HepG2 (cell line): ENCODE data around the gene EDEM3. TPM values are rescaled to one million over a fixed set of nuclear protein-coding genes. Genes with fewer than 3 reads are reported as not detected.

Source experiments
- ATAC-seq: fragments of 200-7000 bp; cut with Tn5 transposase; 3 replicates; pipeline ENCODE4 v1.9.1; 2020; ENCODE audit warnings: mild to moderate bottlenecking, moderate library complexity
- BruUV-seq: library from RNA; stranded (reverse); fragments of 400-500 nt; replicated peaks from 2 replicates; lab custom pipeline; 2021; lab: Mats Ljungman, UMichigan
- CTCF ChIA-PET: fragments of 300-600 bp; formaldehyde crosslinking; extraction: SDS; loops from one replicate; lab custom pipeline; 2021; ENCODE audit warnings: low total read pairs, inconsistent platforms, low intra/inter-chr PET ratio; lab: Yijun Ruan, JAX
- POLR2A ChIA-PET: fragments of 350-600 bp; sonication (Branson Sonifier 250); formaldehyde crosslinking; loops from one replicate; lab custom pipeline; 2020; ENCODE audit warnings: antibody characterized with exemption, inconsistent platforms; lab: Yijun Ruan, JAX
- DNase-seq: peaks from one replicate; pipeline ENCODE4 v3.0.0-alpha.2; 2015; ENCODE audit warnings: low spot score
- FAIRE-seq: peaks from 3 replicates; lab custom pipeline; 2011; peaks lifted over from hg19 to GRCh38; lab: Jason Lieb, UNC
- H2AFZ ChIP-seq: one replicate; pipeline ENCODE4 v1.6.1; 2011; ENCODE audit warnings: low read length, inconsistent platforms
- H3K27ac ChIP-seq: fragments of 300-600 bp; 3 replicates; pipeline ENCODE4 v1.8.0; 2011; ENCODE audit warnings: mixed run types, mild to moderate bottlenecking, mixed read lengths, low read length, inconsistent platforms; ENCODE audit not compliant: insufficient read depth; ENCODE audit errors: extremely low read length
- H3K27me3 ChIP-seq, 2 experiments: fragments of 200-600 bp in 1 of 2; 2 replicates in 1 of 2; 3 replicates in 1 of 2; pipeline versions ENCODE4 v1.6.0 to v1.8.0; 2011; ENCODE audit warnings: low read length in 2 of 2, mild to moderate bottlenecking in 2 of 2, moderate library complexity in 2 of 2, inconsistent platforms in 1 of 2; ENCODE audit not compliant: insufficient read depth in 2 of 2, control insufficient read depth in 1 of 2
- H3K36me3 ChIP-seq, 2 experiments: fragments of 200-600 bp in 1 of 2; replicated peaks in 1 of 2; 2 replicates in 1 of 2; 3 replicates in 1 of 2; pipeline versions ENCODE4 v1.5.1 to v1.8.0; 2011; ENCODE audit warnings: low read length in 2 of 2, inconsistent platforms in 1 of 2; ENCODE audit not compliant: insufficient read depth in 2 of 2, control insufficient read depth in 1 of 2
- H3K4me1 ChIP-seq: 2 replicates; pipeline ENCODE4 v1.5.1; 2012; ENCODE audit warnings: low read length, inconsistent platforms; ENCODE audit not compliant: insufficient read depth
- H3K4me2 ChIP-seq: 2 replicates; pipeline ENCODE4 v1.6.0; 2011; ENCODE audit warnings: low read depth, low read length, inconsistent platforms
- H3K4me3 ChIP-seq, 3 experiments: fragments of 200-600 bp in 1 of 3; sonication (generic), shearing (Covaris generic) in 1 of 3; replicated peaks in 1 of 3; 2 replicates each; pipeline ENCODE4 v1.5.1; 2011 to 2016; ENCODE audit warnings: low read length in 3 of 3, inconsistent platforms in 2 of 3, low read depth in 2 of 3, mild to moderate bottlenecking in 2 of 3, control low read depth in 1 of 3, mixed read lengths in 1 of 3; ENCODE audit not compliant: insufficient read depth in 1 of 3
- H3K79me2 ChIP-seq: one replicate; pipeline ENCODE4 v1.6.1; 2011; ENCODE audit warnings: low read length, inconsistent platforms; ENCODE audit not compliant: insufficient read depth
- H3K9ac ChIP-seq: 2 replicates; pipeline ENCODE4 v1.6.0; 2011; ENCODE audit warnings: mild to moderate bottlenecking, low read depth, low read length, inconsistent platforms; ENCODE audit not compliant: insufficient read depth
- H3K9me3 ChIP-seq: 2 replicates; pipeline ENCODE4 v1.5.1; 2012; ENCODE audit warnings: mild to moderate bottlenecking, low read length
- H4K20me1 ChIP-seq: 2 replicates; pipeline ENCODE4 v1.6.0; 2011; ENCODE audit warnings: inconsistent platforms, mild to moderate bottlenecking, low read length, moderate library complexity; ENCODE audit not compliant: insufficient read depth
- DNMT1 ChIP-seq: sonication (generic); formaldehyde crosslinking; IDR thresholded peaks from 2 replicates; pipeline ENCODE4 v1.5.1; 2020; ENCODE audit warnings: mild to moderate bottlenecking, missing genetic modification reagents
- MEF2D ChIP-seq: sonication (generic); formaldehyde crosslinking; IDR thresholded peaks from 2 replicates; pipeline ENCODE4 v1.5.1; 2020; ENCODE audit warnings: mild to moderate bottlenecking, missing genetic modification reagents
- MYC ChIP-seq: sonication (generic); formaldehyde crosslinking; IDR thresholded peaks from 2 replicates; pipeline ENCODE4 v1.9.0; 2021; ENCODE audit warnings: missing genetic modification reagents, borderline replicate concordance
- RAD21 ChIP-seq: fragments of 450-650 bp; formaldehyde crosslinking; IDR thresholded peaks from 2 replicates; pipeline ENCODE4 v1.5.0; 2020; ENCODE audit warnings: mild to moderate bottlenecking
- SRF ChIP-seq: IDR thresholded peaks from 2 replicates; pipeline ENCODE4 v1.6.1; 2011; ENCODE audit warnings: mild to moderate bottlenecking, low read depth, low read length, moderate library complexity
- ZBTB20 ChIP-seq: sonication (generic); formaldehyde crosslinking; IDR thresholded peaks from 2 replicates; pipeline ENCODE4 v1.8.1; 2023; ENCODE audit warnings: missing genetic modification reagents, low read depth, mild to moderate bottlenecking, borderline replicate concordance
- ZFP41 ChIP-seq: sonication (generic); formaldehyde crosslinking; IDR thresholded peaks from 2 replicates; pipeline ENCODE4 v1.4.0; 2020; ENCODE audit warnings: mild to moderate bottlenecking, missing genetic modification reagents, borderline replicate concordance
- ZNF292 ChIP-seq: sonication (generic); formaldehyde crosslinking; IDR thresholded peaks from 2 replicates; pipeline ENCODE4 v1.8.1; 2022; ENCODE audit warnings: mild to moderate bottlenecking, low read depth, missing genetic modification reagents, borderline replicate concordance
- ZNF768 ChIP-seq: sonication (generic); formaldehyde crosslinking; IDR thresholded peaks from 2 replicates; pipeline ENCODE4 v1.4.0; 2020; ENCODE audit warnings: missing genetic modification reagents
- ZSCAN22 ChIP-seq: sonication (generic); formaldehyde crosslinking; IDR thresholded peaks from 2 replicates; pipeline ENCODE4 v1.4.0; 2020; ENCODE audit warnings: mild to moderate bottlenecking, missing genetic modification reagents
- WGBS: methylation state at CpG from one replicate; pipeline ENCODE4 v1.1.6; 2017; ENCODE audit warnings: low lambda C conversion rate; 5-methylcytosine and 5-hydroxymethylcytosine counted together
- in situ Hi-C: cut with HindIII; loops from 2 replicates; pipeline ENCODE4 v1.10.0; 2017; ENCODE audit warnings: low pct_unique_long_range_greater_than_20kb; ENCODE audit not compliant: extremely low pct_ligation_motif_present
- intact Hi-C: fragments of 100-400 bp; cut with micrococcal nuclease; formaldehyde crosslinking; loops from one replicate; pipeline ENCODE4 v1.10.0; 2022; ENCODE audit not compliant: unreplicated experiment
- polyA plus RNA-seq, 8 experiments: library from polyadenylated mRNA; depleted of rRNA in 3 of 8; stranded (reverse) in 7 of 8; unstranded in 1 of 8; fragments of >200 nt; fragmentation: Illumina TruSeq in 4 of 8; extraction: Trizol in 4 of 8; gene quantifications; 2 replicates each; pipeline versions ENCODE4 v1.2.1 to v1.2.3, GENCODE V29; 2011 to 2016; ENCODE audit warnings: low read depth in 4 of 8, missing spikeins in 1 of 8, mixed read lengths in 1 of 8; ENCODE audit not compliant: insufficient read depth in 1 of 8
- total RNA-seq, 5 experiments: library from RNA; depleted of rRNA; stranded (reverse); fragments of >200 nt; fragmentation: Illumina TruSeq; extraction: Trizol; gene quantifications; 2 replicates each; pipeline ENCODE4 v1.2.3, GENCODE V29; 2016; ENCODE audit warnings: low read depth in 1 of 5
- TF ChIP-seq, protein P1 (sequence below): sonication (generic); formaldehyde crosslinking; IDR thresholded peaks from 2 replicates; pipeline ENCODE4 v1.5.0; 2020; ENCODE audit warnings: mild to moderate bottlenecking, missing genetic modification reagents, borderline replicate concordance
- TF ChIP-seq, protein P2 (sequence below): IDR thresholded peaks from 2 replicates; pipeline ENCODE4 v1.6.1; 2016; ENCODE audit warnings: low read depth, borderline replicate concordance

Gene EDEM3
- total and polyA plus RNA-seq, 2 of the 13 experiments (the other 11 are each of a cell fraction or from before 2014, with no cell fraction given), result 13.1 to 18.2 TPM

DNA sequence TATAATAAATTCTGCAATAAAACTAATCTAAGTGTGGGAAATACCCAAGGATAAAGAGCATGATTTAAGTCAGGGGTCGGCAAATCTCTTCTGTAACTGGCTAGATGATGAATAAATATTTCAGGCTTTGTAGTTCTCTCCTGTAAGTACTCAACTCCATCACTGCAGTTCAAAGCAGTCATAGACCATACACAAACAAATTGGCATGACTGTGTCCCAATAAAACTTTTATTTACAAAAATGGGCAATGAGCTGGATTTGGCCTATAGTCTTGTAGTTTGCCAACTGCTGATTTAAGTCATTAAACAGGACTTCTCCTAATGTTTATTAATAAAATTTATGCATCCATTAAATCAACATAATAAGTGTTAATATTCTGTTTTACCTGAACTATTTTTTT, 49.4 kb downstream of the EDEM3 start:
- Histone ChIP-seq H4K20me1 (no peaks in the 10 kb centered on the region), H3K4me3 (no peak overlapping the region), H3K27ac (no peak overlapping the region), H3K79me2 (no peaks in the 10 kb centered on the region), H3K27me3 (no peaks in the 10 kb centered on the region), H3K9ac (no peak overlapping the region), H3K4me2 (no peak overlapping the region), H3K4me1 (no peaks in the 10 kb centered on the region), H3K36me3 (peaks cover 4 to 30% of the 10 kb centered on the region in 2 experiments; a peak in 4 of 5 replicates), H2AFZ (no peak overlapping the region), H3K9me3 (no peaks in the 10 kb centered on the region)
- 88% methylated on average over 1 of the region's 1 CpG for WGBS
- ChIA-PET POLR2A (no interaction called here), CTCF (no interaction called here)
- in situ Hi-C loops, result no loop called here
- DNase-seq, result no peak
- no TSS peak for BruUV-seq
- ATAC-seq, result no peak
- FAIRE-seq, result no peak
- TF ChIP-seq SRF (no peak), ZSCAN22 (CRISPR knock-in tag) (no peak), ZBTB20 (CRISPR knock-in tag) (no peak), DNMT1 (no peak), RAD21 (CRISPR knock-in tag) (no peak), MEF2D (no peak), ZFP41 (no peak), MYC (CRISPR knock-in tag) (no peak), ZNF292 (CRISPR knock-in tag) (no peak), ZNF768 (CRISPR knock-in tag) (no peak)
- TF ChIP-seq, protein P1, sequence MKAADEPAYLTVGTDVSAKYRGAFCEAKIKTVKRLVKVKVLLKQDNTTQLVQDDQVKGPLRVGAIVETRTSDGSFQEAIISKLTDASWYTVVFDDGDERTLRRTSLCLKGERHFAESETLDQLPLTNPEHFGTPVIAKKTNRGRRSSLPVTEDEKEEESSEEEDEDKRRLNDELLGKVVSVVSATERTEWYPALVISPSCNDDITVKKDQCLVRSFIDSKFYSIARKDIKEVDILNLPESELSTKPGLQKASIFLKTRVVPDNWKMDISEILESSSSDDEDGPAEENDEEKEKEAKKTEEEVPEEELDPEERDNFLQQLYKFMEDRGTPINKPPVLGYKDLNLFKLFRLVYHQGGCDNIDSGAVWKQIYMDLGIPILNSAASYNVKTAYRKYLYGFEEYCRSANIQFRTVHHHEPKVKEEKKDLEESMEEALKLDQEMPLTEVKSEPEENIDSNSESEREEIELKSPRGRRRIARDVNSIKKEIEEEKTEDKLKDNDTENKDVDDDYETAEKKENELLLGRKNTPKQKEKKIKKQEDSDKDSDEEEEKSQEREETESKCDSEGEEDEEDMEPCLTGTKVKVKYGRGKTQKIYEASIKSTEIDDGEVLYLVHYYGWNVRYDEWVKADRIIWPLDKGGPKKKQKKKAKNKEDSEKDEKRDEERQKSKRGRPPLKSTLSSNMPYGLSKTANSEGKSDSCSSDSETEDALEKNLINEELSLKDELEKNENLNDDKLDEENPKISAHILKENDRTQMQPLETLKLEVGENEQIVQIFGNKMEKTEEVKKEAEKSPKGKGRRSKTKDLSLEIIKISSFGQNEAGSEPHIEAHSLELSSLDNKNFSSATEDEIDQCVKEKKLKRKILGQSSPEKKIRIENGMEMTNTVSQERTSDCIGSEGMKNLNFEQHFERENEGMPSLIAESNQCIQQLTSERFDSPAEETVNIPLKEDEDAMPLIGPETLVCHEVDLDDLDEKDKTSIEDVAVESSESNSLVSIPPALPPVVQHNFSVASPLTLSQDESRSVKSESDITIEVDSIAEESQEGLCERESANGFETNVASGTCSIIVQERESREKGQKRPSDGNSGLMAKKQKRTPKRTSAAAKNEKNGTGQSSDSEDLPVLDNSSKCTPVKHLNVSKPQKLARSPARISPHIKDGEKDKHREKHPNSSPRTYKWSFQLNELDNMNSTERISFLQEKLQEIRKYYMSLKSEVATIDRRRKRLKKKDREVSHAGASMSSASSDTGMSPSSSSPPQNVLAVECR (CRISPR knock-in tag), result no peak
- TF ChIP-seq, protein P2, sequence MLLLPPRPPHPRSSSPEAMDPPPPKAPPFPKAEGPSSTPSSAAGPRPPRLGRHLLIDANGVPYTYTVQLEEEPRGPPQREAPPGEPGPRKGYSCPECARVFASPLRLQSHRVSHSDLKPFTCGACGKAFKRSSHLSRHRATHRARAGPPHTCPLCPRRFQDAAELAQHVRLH (CRISPR knock-in tag), result no peak
- intact Hi-C loops, result no loop called here
